GM12878 (cell line): ENCODE measurements around the gene SACS.

ENCODE experiments used
- CTCF ChIP-seq, 3 experiments: IDR thresholded peaks in 2 of 3; conservative IDR thresholded peaks in 1 of 3; 2 replicates each; pipeline ENCODE4 v1.5.1; 2011; ENCODE audit warnings: low read depth in 3 of 3, low read length in 3 of 3, mild to moderate bottlenecking in 3 of 3, control low read depth in 2 of 3, moderate library complexity in 2 of 3, inconsistent platforms in 1 of 3, mixed read lengths in 1 of 3; ENCODE audit not compliant: control insufficient read depth in 2 of 3, insufficient read depth in 1 of 3; ENCODE audit errors: extremely low read depth in 1 of 3
- NR2C1 ChIP-seq: fragments of 450-650 bp; IDR thresholded peaks from 2 replicates; pipeline ENCODE4 v1.6.1; 2017; ENCODE audit warnings: antibody characterized with exemption, mild to moderate bottlenecking, moderate library complexity
- POLR2AphosphoS5 ChIP-seq: IDR thresholded peaks from 2 replicates; pipeline ENCODE4 v1.6.1; 2011; ENCODE audit warnings: mild to moderate bottlenecking, low read length, inconsistent platforms
- REST ChIP-seq: IDR thresholded peaks from 2 replicates; pipeline ENCODE4 v1.6.1; 2012; ENCODE audit warnings: mild to moderate bottlenecking, low read depth, low read length
- SUPT20H ChIP-seq: IDR thresholded peaks from 2 replicates; pipeline ENCODE4 v1.6.1; 2011; ENCODE audit warnings: low read depth, mild to moderate bottlenecking, low read length, moderate library complexity, borderline replicate concordance; ENCODE audit not compliant: control insufficient read depth
- TAF1 ChIP-seq: IDR thresholded peaks from 2 replicates; pipeline ENCODE4 v1.6.1; 2011; ENCODE audit warnings: mild to moderate bottlenecking, low read depth, low read length, borderline replicate concordance
- USF2 ChIP-seq: IDR thresholded peaks from 2 replicates; pipeline ENCODE4 v1.6.1; 2011; ENCODE audit warnings: low read depth, low read length, improper control_type of control experiment, borderline replicate concordance

GRCh38 chr13:23322353-23323336 lies 110.9 kb downstream of the SACS start:
- no peak for TF ChIP-seq TAF1
- no peak for TF ChIP-seq CTCF (IDR thresholded peaks at IDR 0.05 in 2 of 3, conservative IDR thresholded peaks at IDR 0.05 in 1 of 3; ENCODE audit: control insufficient read depth in 2 of 3, extremely low read depth in 1 of 3, insufficient read depth in 1 of 3, low read depth in 3 of 3, low read length in 3 of 3)
- TF ChIP-seq SUPT20H: no peak
- no peak for TF ChIP-seq NR2C1
- no peak for TF ChIP-seq USF2
- TF ChIP-seq REST: no peak
- TF ChIP-seq POLR2AphosphoS5: no peak
